Spleen (tissue), 11 donors: Measurements from ENCODE around the gene SIRPB2. TPM values are rescaled to one million over a fixed set of nuclear protein-coding genes. Genes with fewer than 3 reads are reported as not detected.

Experiments
- DNase-seq: peaks from one replicate; pipeline ENCODE4 v3.0.0-alpha.2; 2020
- H3K27ac ChIP-seq, 8 donors: fragments of 200-600 bp; sonication (generic) in 7 of 8; 1 replicate in 4 of 8; 2 replicates in 4 of 8; pipeline versions ENCODE4 v1.5.0 to v1.8.0; 2016 to 2021; ENCODE audit warnings: inconsistent platforms in 4 of 8, mild to moderate bottlenecking in 4 of 8, moderate library complexity in 1 of 8
- H3K27me3 ChIP-seq, 7 donors: fragments of 200-600 bp; sonication (generic) in 6 of 7; replicated peaks in 1 of 7; 1 replicate in 4 of 7; 2 replicates in 3 of 7; pipeline versions ENCODE4 v1.5.0 to v1.8.0; 2016 to 2021; ENCODE audit warnings: inconsistent platforms in 3 of 7, mild to moderate bottlenecking in 1 of 7
- H3K36me3 ChIP-seq, 6 donors: fragments of 200-600 bp; sonication (generic) in 5 of 6; 1 replicate in 4 of 6; 2 replicates in 2 of 6; pipeline versions ENCODE4 v1.5.0 to v1.8.0; 2016 to 2021; ENCODE audit warnings: inconsistent platforms in 2 of 6
- H3K4me1 ChIP-seq, 6 donors: fragments of 200-600 bp; sonication (generic) in 5 of 6; 1 replicate in 3 of 6; 2 replicates in 3 of 6; pipeline versions ENCODE4 v1.5.0 to v1.8.0; 2016 to 2021; ENCODE audit warnings: inconsistent platforms in 3 of 6
- H3K4me3 ChIP-seq, 8 donors: fragments of 200-600 bp; sonication (generic) in 7 of 8; 1 replicate in 4 of 8; 2 replicates in 4 of 8; pipeline versions ENCODE4 v1.5.0 to v1.8.0; 2016 to 2021; ENCODE audit warnings: inconsistent platforms in 4 of 8, mild to moderate bottlenecking in 4 of 8, moderate library complexity in 2 of 8
- H3K9me3 ChIP-seq, 8 donors: fragments of 200-600 bp; sonication (generic) in 7 of 8; 1 replicate in 4 of 8; 2 replicates in 4 of 8; pipeline versions ENCODE4 v1.5.0 to v1.8.0; 2016 to 2021; ENCODE audit warnings: inconsistent platforms in 4 of 8
- POLR2A ChIP-seq, 3 donors: fragments of 450-650 bp; IDR thresholded peaks; one replicate each; pipeline ENCODE4 v1.5.1; 2017; ENCODE audit warnings: antibody characterized with exemption in 3 of 3, mild to moderate bottlenecking in 1 of 3
- POLR2AphosphoS5 ChIP-seq, 3 donors: sonication (generic); formaldehyde crosslinking; IDR thresholded peaks; one replicate each; pipeline ENCODE4 v1.5.1; 2017; ENCODE audit warnings: antibody characterized with exemption in 3 of 3
- WGBS, 5 donors: extraction: QIAGEN DNeasy Blood & Tissue Kit in 3 of 5; methylation state at CpG; one replicate each; pipeline versions ENCODE4 v1.1.5 to v1.1.7; 2013 to 2018; 5-methylcytosine and 5-hydroxymethylcytosine counted together
- intact Hi-C: fragments of 100-400 bp; cut with DNase I; formaldehyde crosslinking; loops from one replicate; pipeline ENCODE4 v1.15.0; 2023; ENCODE audit warnings: low total_unique reads
- polyA plus RNA-seq, 3 donors: library from polyadenylated mRNA; stranded (reverse); fragments of 200-250 nt; gene quantifications; one replicate each; pipeline ENCODE4 v1.2.1, GENCODE V29; 2013
- total RNA-seq, 7 donors: library from RNA; depleted of rRNA in 3 of 7; stranded (reverse); fragments of >200 nt in 3 of 7; fragmentation: NEBNext Ultra II Directional in 4 of 7; extraction: Animal tissue kit (Norgen Biotek cat#: 25700) in 4 of 7; gene quantifications; one replicate each; pipeline versions ENCODE4 v1.1.0 to v1.2.1, GENCODE V29; 2016 to 2021
- TF ChIP-seq, protein P1 (sequence below), 11 experiments: fragments of 200-600 bp in 7 of 11; fragments of 450-650 bp in 4 of 11; sonication (generic) in 4 of 11; IDR thresholded peaks in 8 of 11; conservative IDR thresholded peaks in 3 of 11; 1 replicate in 7 of 11; 2 replicates in 4 of 11; pipeline versions ENCODE4 v1.4.0 to v1.8.0; 2016 to 2021; ENCODE audit warnings: antibody characterized with exemption in 11 of 11, inconsistent platforms in 4 of 11, mild to moderate bottlenecking in 1 of 11
- donor health status: healthy with polysubstance abuse.
- donor health status: DM: no; HTN: no; CAD: no; lungs with moderate emphysema.
- donor health status: DM: no; HTN: no; CAD: no.
- donor health status: Bipolar disorder and iron deficiency.
- donor health status: healthy.
- donor health status: DM: no; HTN: no; CAD: no.
- donor health status: DM: yes; HTN: yes; CAD: no.

The SIRPB2 gene
- total and polyA plus RNA-seq, 10 donors, result 2.1 to 92.2 (median 31.4) TPM

DNA sequence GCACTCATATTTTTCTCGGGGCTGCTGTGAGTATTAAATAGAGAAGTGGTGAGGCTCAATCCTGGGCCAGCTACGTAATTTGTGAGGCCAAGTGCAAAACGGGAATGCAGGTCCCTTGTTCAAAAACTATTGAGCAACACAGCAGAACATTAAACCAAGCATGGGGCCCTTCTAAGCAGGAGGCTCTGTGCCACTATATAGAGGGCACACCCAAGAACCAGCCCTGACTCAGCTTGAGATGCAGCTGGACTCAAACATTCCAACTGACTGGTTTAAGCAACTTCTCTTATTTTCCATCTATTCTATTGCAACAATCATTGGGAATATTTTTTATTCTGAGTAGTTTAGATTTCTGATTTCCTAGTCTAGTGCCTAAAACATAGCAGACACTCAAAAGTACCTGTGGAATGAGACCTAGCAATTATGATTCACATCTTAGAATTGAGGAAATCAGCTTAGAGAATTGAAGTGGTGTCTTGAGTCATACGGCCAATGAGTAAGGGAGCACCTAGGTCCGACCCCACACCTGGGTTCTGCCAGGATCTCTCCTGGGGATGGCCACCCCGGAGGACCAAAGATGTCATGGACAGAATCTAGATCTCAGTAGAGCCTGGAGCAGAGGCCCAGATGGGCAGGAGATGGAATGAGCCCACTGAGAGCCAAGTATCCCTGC, 1.3 kb downstream of the SIRPB2 start:
- intact Hi-C loops, result no loop called here
- H3K4me1 ChIP-seq, result peaks cover 10 to 78% (median 28%) of the 10 kb centered on the region in 6 donors

GRCh38 chr20:1489325-1489724, 1.9 kb downstream of the SIRPB2 start:
- Histone ChIP-seq H3K4me3 (peak overlapping the region in 5 of 8 donors; percentile 18 to 64 (median 36)), H3K27me3 (no peaks in the 10 kb centered on the region), H3K27ac (peak overlapping the region in 6 of 8 donors; percentile 23 to 94 (median 90)), H3K4me1 (peaks cover 10 to 78% (median 25%) of the 10 kb centered on the region in 6 donors), H3K9me3 (no peaks in the 10 kb centered on the region), H3K36me3 (no peaks in the 10 kb centered on the region)
- intact Hi-C loops, result no loop called here
- 55 to 71% (median 56%) methylated on average over 2 of the region's 2 CpGs for WGBS, 5 donors
- no peak for DNase-seq
- TF ChIP-seq POLR2A (IDR thresholded peaks at IDR 0.05), result no peak
- TF ChIP-seq, protein P1, sequence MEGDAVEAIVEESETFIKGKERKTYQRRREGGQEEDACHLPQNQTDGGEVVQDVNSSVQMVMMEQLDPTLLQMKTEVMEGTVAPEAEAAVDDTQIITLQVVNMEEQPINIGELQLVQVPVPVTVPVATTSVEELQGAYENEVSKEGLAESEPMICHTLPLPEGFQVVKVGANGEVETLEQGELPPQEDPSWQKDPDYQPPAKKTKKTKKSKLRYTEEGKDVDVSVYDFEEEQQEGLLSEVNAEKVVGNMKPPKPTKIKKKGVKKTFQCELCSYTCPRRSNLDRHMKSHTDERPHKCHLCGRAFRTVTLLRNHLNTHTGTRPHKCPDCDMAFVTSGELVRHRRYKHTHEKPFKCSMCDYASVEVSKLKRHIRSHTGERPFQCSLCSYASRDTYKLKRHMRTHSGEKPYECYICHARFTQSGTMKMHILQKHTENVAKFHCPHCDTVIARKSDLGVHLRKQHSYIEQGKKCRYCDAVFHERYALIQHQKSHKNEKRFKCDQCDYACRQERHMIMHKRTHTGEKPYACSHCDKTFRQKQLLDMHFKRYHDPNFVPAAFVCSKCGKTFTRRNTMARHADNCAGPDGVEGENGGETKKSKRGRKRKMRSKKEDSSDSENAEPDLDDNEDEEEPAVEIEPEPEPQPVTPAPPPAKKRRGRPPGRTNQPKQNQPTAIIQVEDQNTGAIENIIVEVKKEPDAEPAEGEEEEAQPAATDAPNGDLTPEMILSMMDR (IDR thresholded peaks at IDR 0.05 in 8 of 11, conservative IDR thresholded peaks at IDR 0.05 in 3 of 11), result no peak
- no peak for TF ChIP-seq POLR2AphosphoS5 (IDR thresholded peaks at IDR 0.05)

More for the DNA sequence above, 1.3 kb downstream of the SIRPB2 start:
- Histone ChIP-seq H3K4me3 (peak overlapping the region in 6 of 8 donors; percentile 28 to 64 (median 34)), H3K36me3 (no peaks in the 10 kb centered on the region), H3K9me3 (no peaks in the 10 kb centered on the region), H3K27ac (peak overlapping the region in 7 of 8 donors; percentile 75 to 94 (median 87)), H3K27me3 (no peaks in the 10 kb centered on the region)
- TF ChIP-seq POLR2AphosphoS5 (IDR thresholded peaks at IDR 0.05) (peak in 1 of 3 donors; percentile 75), POLR2A (IDR thresholded peaks at IDR 0.05) (no peak)
- no peak for DNase-seq
- WGBS, 5 donors, result 46 to 70% (median 66%) methylated on average over 6 of the region's 6 CpGs

DNA sequence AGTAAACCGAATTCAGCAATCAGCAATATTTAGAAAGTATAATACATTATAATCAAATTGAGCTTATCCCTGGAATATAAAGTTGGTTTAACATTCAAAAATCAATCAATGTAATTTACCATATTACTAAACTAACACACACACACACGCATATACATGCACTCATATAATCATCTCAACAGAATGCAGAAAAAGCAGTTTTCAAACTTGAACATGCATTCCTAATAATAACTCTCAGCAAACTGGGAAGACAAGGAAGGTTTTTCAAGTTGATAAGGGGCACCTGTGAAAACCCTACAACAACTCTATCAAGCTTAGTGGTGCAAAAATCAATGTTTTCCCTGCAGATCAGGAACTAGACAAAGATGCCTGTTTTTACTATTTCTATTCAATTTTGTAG, 4.7 kb downstream of the SIRPB2 start:
- H3K36me3 ChIP-seq, result no peaks in the 10 kb centered on the region
- peaks cover 0 to 14% (median 0%) of the 10 kb centered on the region in 7 donors for H3K27me3 ChIP-seq
- DNase-seq, result no peak
- peaks cover 5 to 51% (median 7%) of the 10 kb centered on the region in 6 donors for H3K4me1 ChIP-seq
- no peak overlapping the region for H3K27ac ChIP-seq
- WGBS, 5 donors, result 89 to 97% (median 91%) methylated on average over 2 of the region's 2 CpGs
- intact Hi-C loops, result no loop called here
- TF ChIP-seq, protein P1 (IDR thresholded peaks at IDR 0.05 in 8 of 11, conservative IDR thresholded peaks at IDR 0.05 in 3 of 11), result no peak
- TF ChIP-seq POLR2A (IDR thresholded peaks at IDR 0.05), result no peak
- no peak overlapping the region for H3K4me3 ChIP-seq
- no peaks in the 10 kb centered on the region for H3K9me3 ChIP-seq

- WGBS, 5 donors, result 49 to 67% (median 50%) methylated on average over 5 of the region's 5 CpGs
- H3K4me1 ChIP-seq, result peaks cover 0 to 41% (median 0%) of the 10 kb centered on the region in 6 donors
- H3K27me3 ChIP-seq, result peaks cover 0 to 21% (median 0%) of the 10 kb centered on the region in 7 donors
- peaks cover 0 to 17% (median 0%) of the 10 kb centered on the region in 6 donors for H3K36me3 ChIP-seq
- no peaks in the 10 kb centered on the region for H3K9me3 ChIP-seq
- no peak overlapping the region for H3K27ac ChIP-seq
- intact Hi-C loops, result no loop called here
- H3K4me3 ChIP-seq, result no peak overlapping the region
- TF ChIP-seq, protein P1 (IDR thresholded peaks at IDR 0.05 in 8 of 11, conservative IDR thresholded peaks at IDR 0.05 in 3 of 11), result no peak
- TF ChIP-seq POLR2AphosphoS5 (IDR thresholded peaks at IDR 0.05), result no peak
- no peak for TF ChIP-seq POLR2A (IDR thresholded peaks at IDR 0.05)
- DNase-seq, result no peak
These were observed 6.6 kb downstream of the SIRPB2 start for GRCh38 chr20:1484438-1485116.
